HG02981 (cell line): ENCODE data around the gene GTF2I.
A peak's percentile ranks its signal among the peaks of the same experiment; 100 is the strongest.
"Not testable (repeated sequence)": the region's sequence is repeated elsewhere in the genome, so short reads cannot be mapped to it uniquely, and the experiment has no call there.

Source experiments
- ATAC-seq: cut with Tn5 transposase; IDR thresholded peaks from one replicate; pipeline ENCODE4 v1.9.1; 2021; ENCODE audit warnings: mild to moderate bottlenecking, moderate library complexity; ENCODE audit not compliant: unreplicated experiment

The GTF2I gene

GRCh38 chr7:74656441-74656836, 1.1 kb upstream of the GTF2I start:
- ATAC-seq: no peak

- ATAC-seq: peak; percentile 58
Measured at GRCh38 chr7:74656837-74657691, 454 bp upstream of the GTF2I start.

GRCh38 chr7:74658178-74659004, 873 bp downstream of the GTF2I start:
- peak; percentile 59 for ATAC-seq

GRCh38 chr7:74660202-74660601, 2.7 kb downstream of the GTF2I start:
- not testable (repeated sequence) for ATAC-seq

GRCh38 chr7:74661836-74662794, 4.6 kb downstream of the GTF2I start:
- ATAC-seq: not testable (repeated sequence)

- no peak for ATAC-seq
Measured at GRCh38 chr7:74665296-74665938, 7.9 kb downstream of the GTF2I start.

- not testable (repeated sequence) for ATAC-seq
Measured at GRCh38 chr7:74667013-74667412, 9.5 kb downstream of the GTF2I start.

- not testable (repeated sequence) for ATAC-seq
Measured at GRCh38 chr7:74667520-74667919, 10.0 kb downstream of the GTF2I start.

- no peak for ATAC-seq
Measured at GRCh38 chr7:74671602-74672001, 14.1 kb downstream of the GTF2I start.

- no peak for ATAC-seq
Measured at GRCh38 chr7:74672343-74672915, 14.9 kb downstream of the GTF2I start.

- no peak for ATAC-seq
Measured at GRCh38 chr7:74674166-74674565, 16.6 kb downstream of the GTF2I start.

GRCh38 chr7:74682829-74683228, 25.3 kb downstream of the GTF2I start:
- no peak for ATAC-seq

- ATAC-seq: no peak
Measured at GRCh38 chr7:74683799-74684198, 26.3 kb downstream of the GTF2I start.

GRCh38 chr7:74684473-74684872, 27.0 kb downstream of the GTF2I start:
- no peak for ATAC-seq

- no peak for ATAC-seq
Measured at GRCh38 chr7:74684921-74685320, 27.4 kb downstream of the GTF2I start.

GRCh38 chr7:74690474-74690873, 33.0 kb downstream of the GTF2I start:
- no peak for ATAC-seq

GRCh38 chr7:74704419-74704818, 46.9 kb downstream of the GTF2I start:
- ATAC-seq: not testable (repeated sequence)

- ATAC-seq: no peak
Measured at GRCh38 chr7:74707238-74707637, 49.7 kb downstream of the GTF2I start.

GRCh38 chr7:74708569-74709275, 51.2 kb downstream of the GTF2I start:
- no peak for ATAC-seq
